Upper lobe of left lung (tissue), 6 donors: ENCODE data around the gene FGFRL1. TPM values are rescaled to one million over a fixed set of nuclear protein-coding genes. Genes with fewer than 3 reads are reported as not detected.

Experiments
- ATAC-seq, 2 donors: fragments of 200-7000 bp; cut with Tn5 transposase; one replicate each; pipeline ENCODE4 v1.9.1; 2022; ENCODE audit warnings: mild to moderate bottlenecking in 2 of 2, moderate library complexity in 2 of 2; ENCODE audit not compliant: low FRiP score in 2 of 2
- DNase-seq, 2 donors: peaks; one replicate each; pipeline ENCODE4 v3.0.0-alpha.2; 2019 to 2020
- H3K27ac ChIP-seq, 4 donors: fragments of 200-600 bp; sonication (generic); one replicate each; pipeline ENCODE4 v1.5.1; 2016 to 2019
- H3K27me3 ChIP-seq, 4 donors: fragments of 200-600 bp; sonication (generic); one replicate each; pipeline ENCODE4 v1.5.1; 2017 to 2019
- H3K36me3 ChIP-seq, 4 donors: fragments of 200-600 bp; sonication (generic); one replicate each; pipeline ENCODE4 v1.5.1; 2016 to 2019
- H3K4me1 ChIP-seq, 4 donors: fragments of 200-600 bp; sonication (generic); one replicate each; pipeline ENCODE4 v1.5.1; 2018 to 2019
- H3K4me3 ChIP-seq, 4 donors: fragments of 200-600 bp; sonication (generic); one replicate each; pipeline ENCODE4 v1.5.1; 2017 to 2019; ENCODE audit warnings: mild to moderate bottlenecking in 2 of 4, moderate library complexity in 1 of 4
- H3K9me3 ChIP-seq, 4 donors: fragments of 200-600 bp; sonication (generic); one replicate each; pipeline ENCODE4 v1.5.1; 2018 to 2019
- EP300 ChIP-seq, 4 donors: sonication (generic); formaldehyde crosslinking; IDR thresholded peaks; one replicate each; pipeline ENCODE4 v1.5.1; 2017; ENCODE audit warnings: antibody characterized with exemption in 4 of 4, control low read depth in 2 of 4
- POLR2A ChIP-seq, 4 donors: fragments of 450-650 bp; IDR thresholded peaks; one replicate each; pipeline ENCODE4 v1.5.1; 2016 to 2017; ENCODE audit warnings: antibody characterized with exemption in 4 of 4, mild to moderate bottlenecking in 2 of 4
- POLR2AphosphoS5 ChIP-seq, 2 donors: sonication (generic); formaldehyde crosslinking; IDR thresholded peaks; one replicate each; pipeline ENCODE4 v1.5.1; 2017; ENCODE audit warnings: antibody characterized with exemption in 2 of 2
- WGBS, 2 donors: methylation state at CpG; one replicate each; pipeline ENCODE4 v1.1.5; 2017 to 2018; 5-methylcytosine and 5-hydroxymethylcytosine counted together
- total RNA-seq, 6 donors: library from RNA; depleted of rRNA in 4 of 6; stranded (reverse); fragments of >200 nt in 4 of 6; gene quantifications; one replicate each; pipeline versions ENCODE4 v1.1.0 to v1.2.1, GENCODE V29; 2016 to 2021
- TF ChIP-seq, protein P1 (sequence below), 6 experiments: fragments of 450-650 bp in 4 of 6; fragments of 200-600 bp in 2 of 6; sonication (generic) in 2 of 6; IDR thresholded peaks; one replicate each; pipeline ENCODE4 v1.5.1; 2016 to 2019; ENCODE audit warnings: antibody characterized with exemption in 6 of 6
- donor health status: DM: no; HTN: no; CAD: no; lungs with moderate emphysema.
- donor health status: DM: no; HTN: yes; CAD: no; lungs with severe emphysema.

Gene FGFRL1, protein sequence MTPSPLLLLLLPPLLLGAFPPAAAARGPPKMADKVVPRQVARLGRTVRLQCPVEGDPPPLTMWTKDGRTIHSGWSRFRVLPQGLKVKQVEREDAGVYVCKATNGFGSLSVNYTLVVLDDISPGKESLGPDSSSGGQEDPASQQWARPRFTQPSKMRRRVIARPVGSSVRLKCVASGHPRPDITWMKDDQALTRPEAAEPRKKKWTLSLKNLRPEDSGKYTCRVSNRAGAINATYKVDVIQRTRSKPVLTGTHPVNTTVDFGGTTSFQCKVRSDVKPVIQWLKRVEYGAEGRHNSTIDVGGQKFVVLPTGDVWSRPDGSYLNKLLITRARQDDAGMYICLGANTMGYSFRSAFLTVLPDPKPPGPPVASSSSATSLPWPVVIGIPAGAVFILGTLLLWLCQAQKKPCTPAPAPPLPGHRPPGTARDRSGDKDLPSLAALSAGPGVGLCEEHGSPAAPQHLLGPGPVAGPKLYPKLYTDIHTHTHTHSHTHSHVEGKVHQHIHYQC
- total RNA-seq, result 10 to 100 TPM; 21.0 to 32.4 (median 25.6) TPM

DNA sequence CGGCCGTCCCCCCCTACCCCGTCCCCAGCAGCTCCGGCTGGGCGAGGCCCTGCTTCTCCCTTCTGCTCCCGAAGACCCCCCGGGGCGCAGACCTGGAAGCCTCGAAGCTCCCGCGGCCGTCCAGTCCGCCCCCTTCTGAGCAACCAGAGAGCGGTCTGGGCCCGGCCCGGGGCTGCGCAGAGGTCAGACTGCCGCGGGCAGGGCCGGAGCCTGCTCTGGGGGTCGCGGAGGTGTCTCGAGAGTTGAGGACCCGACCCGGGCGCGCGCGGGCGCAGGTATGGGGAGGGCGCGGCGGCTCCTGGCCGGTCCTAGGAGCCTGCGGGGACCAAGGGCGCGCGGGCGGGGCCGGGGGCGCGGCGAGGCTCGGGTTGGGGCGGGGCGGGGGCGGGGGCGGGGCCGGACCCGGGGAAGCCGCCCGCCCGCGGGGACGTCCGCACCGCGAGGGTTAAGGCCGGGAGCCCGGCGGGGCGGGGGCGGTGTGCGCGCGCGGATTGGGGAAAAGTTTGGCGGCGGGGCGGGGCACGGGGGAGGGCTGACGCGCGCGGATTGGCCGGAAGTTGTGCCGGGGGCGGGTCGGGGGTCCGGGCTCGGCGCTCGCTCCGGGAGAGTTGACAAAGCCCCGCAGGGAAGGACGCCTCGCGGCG, at the start of gene FGFRL1:
FGFRL1 (plus strand) TSS at position 605 of the 644 bp plus-strand sequence. CDS start 860 bp downstream, outside the sequence.
- no peak for TF ChIP-seq EP300 (IDR thresholded peaks at IDR 0.05)
- TF ChIP-seq, protein P1, sequence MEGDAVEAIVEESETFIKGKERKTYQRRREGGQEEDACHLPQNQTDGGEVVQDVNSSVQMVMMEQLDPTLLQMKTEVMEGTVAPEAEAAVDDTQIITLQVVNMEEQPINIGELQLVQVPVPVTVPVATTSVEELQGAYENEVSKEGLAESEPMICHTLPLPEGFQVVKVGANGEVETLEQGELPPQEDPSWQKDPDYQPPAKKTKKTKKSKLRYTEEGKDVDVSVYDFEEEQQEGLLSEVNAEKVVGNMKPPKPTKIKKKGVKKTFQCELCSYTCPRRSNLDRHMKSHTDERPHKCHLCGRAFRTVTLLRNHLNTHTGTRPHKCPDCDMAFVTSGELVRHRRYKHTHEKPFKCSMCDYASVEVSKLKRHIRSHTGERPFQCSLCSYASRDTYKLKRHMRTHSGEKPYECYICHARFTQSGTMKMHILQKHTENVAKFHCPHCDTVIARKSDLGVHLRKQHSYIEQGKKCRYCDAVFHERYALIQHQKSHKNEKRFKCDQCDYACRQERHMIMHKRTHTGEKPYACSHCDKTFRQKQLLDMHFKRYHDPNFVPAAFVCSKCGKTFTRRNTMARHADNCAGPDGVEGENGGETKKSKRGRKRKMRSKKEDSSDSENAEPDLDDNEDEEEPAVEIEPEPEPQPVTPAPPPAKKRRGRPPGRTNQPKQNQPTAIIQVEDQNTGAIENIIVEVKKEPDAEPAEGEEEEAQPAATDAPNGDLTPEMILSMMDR (IDR thresholded peaks at IDR 0.05), result no peak
- peak in 1 of 2 donors; percentile 7 for TF ChIP-seq POLR2AphosphoS5 (IDR thresholded peaks at IDR 0.05)
- TF ChIP-seq POLR2A (IDR thresholded peaks at IDR 0.05), result peak in 2 of 4 donors; percentile 22 to 27
- 0% methylated on average over 7 of the region's 89 CpGs; no CpG with 5 or more reads in 1 of the 2 donors for WGBS, 2 donors
- DNase-seq, result peak; percentile 89 to 99
- H3K27ac ChIP-seq, result peak within 1 kb of the TSS; percentile 66 to 79 (median 74)
- no peaks in the 10 kb centered on the region for H3K9me3 ChIP-seq
- peaks cover 0 to 6% (median 2%) of the 10 kb centered on the region in 4 donors for H3K27me3 ChIP-seq
- peaks cover 26 to 43% (median 30%) of the 10 kb centered on the region in 4 donors for H3K4me1 ChIP-seq
- no peaks in the 10 kb centered on the region for H3K36me3 ChIP-seq
- ATAC-seq, result peak; percentile 76 to 81
- peak within 1 kb of the TSS; percentile 47 to 91 (median 70) for H3K4me3 ChIP-seq

DNA sequence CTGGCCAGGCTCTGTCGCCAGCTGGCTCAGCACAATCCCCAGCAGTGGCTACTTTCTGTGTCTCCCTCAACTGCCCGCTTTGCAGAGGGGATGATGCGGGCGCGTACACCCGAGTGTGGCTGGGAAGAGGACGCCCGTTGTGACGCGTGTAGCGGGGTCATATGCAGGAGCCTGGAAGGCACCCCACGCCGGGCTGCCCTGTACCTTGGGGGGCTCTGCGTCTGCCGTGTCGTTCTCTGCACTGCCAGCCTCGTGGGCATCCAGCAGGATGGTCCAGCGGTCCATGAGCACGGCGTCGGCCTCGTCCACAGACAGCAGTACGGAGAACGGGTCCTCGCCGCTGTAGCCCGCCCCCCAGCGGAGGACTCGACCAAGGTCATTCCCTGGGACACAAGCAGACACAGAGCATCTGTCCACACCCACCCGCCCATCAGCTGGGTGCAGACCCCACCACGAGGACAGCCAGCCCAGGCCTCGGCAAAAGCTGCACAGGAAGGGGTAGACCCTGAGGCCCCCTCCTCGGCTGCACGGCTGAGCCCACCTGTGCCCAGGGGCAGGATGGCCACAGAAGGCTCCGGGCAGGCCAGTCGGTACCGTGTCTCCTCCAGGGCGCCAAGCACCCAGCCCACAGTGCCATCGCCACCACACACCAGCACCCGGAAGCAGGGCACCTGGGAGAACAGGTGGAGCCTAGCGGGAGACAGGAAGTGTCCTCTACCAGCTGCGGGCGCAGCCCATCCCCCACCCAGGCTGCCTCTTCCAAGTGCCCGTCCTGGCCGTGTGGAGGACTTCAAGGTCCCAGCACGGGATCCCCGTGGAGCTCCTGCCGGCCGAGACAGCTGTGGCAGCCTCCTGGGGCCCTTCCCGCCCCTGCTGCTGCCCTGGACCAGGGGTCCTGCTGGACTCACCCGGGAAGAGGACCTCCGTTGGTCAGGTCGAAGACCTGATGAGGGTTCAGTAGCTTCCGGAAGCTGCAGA, 48.9 kb upstream of the FGFRL1 start:
- peaks cover 0 to 84% (median 56%) of the 10 kb centered on the region in 4 donors for H3K36me3 ChIP-seq
- TF ChIP-seq POLR2AphosphoS5 (IDR thresholded peaks at IDR 0.05), result no peak
- TF ChIP-seq POLR2A (IDR thresholded peaks at IDR 0.05), result no peak
- TF ChIP-seq, protein P1 (IDR thresholded peaks at IDR 0.05), result no peak
- TF ChIP-seq EP300 (IDR thresholded peaks at IDR 0.05), result no peak
- peaks cover 0 to 2% (median 0%) of the 10 kb centered on the region in 4 donors for H3K4me1 ChIP-seq
- no peak overlapping the region for H3K27ac ChIP-seq
- H3K4me3 ChIP-seq, result no peak overlapping the region
- peak in 1 of 2 donors; percentile 81 for DNase-seq
- no peak for ATAC-seq
- peaks cover 0 to 2% (median 0%) of the 10 kb centered on the region in 4 donors for H3K27me3 ChIP-seq
- 94 to 95% methylated on average over 22 to 54 of the region's 54 CpGs for WGBS, 2 donors
- H3K9me3 ChIP-seq, result no peaks in the 10 kb centered on the region

DNA sequence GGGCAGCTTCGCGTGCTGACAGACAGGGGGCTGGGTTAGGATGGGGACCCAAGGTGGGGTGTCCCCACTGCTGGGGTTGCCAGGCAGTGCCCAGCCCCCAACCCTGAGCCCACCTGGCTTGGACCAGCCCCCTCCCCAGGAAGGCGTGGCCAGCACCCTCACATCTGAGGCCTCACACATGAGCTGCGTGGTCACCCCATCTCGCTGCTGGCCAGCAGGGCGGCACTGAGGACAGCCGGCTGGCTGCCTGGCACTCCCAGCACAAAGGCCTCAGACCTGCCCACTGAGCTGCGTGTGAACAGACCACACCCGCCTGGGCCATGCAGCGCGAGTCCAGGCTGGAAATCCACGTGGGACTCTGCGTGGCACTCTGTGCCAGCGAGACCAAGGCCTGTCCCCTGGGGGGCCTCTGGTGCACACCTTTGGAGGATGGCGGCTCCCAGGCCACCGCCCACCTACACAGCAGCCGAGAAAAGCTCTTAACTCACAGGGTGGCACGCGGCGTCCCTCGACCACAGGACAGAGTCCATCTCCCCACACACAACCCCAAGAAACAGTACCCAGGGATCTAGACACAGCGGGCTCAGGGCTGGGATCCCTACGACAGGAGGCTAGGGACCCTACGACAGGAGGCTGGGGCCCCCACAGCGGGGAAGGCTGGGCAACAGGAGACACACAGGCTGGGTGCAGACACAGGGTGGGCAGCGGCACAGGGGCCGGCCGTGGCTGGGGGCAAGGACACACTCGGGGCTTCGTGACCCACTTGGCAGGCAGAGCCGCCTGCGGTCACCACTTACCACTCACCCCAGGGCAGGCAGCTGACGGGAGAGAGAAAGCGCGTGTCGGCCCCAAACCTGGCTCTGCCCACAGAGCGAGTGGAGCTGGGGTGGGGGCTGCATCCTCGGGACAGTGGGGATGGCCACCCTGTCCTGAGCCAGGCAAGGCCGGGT, 47.9 kb upstream of the FGFRL1 start:
- ATAC-seq (no peak), DNase-seq (peak in 1 of 2 donors; percentile 81)
- peaks cover 0 to 6% (median 1%) of the 10 kb centered on the region in 4 donors for H3K27me3 ChIP-seq
- H3K4me3 ChIP-seq, result no peak overlapping the region
- WGBS, 2 donors, result 97 to 98% methylated on average over 16 to 31 of the region's 39 CpGs
- peaks cover 0 to 76% (median 48%) of the 10 kb centered on the region in 4 donors for H3K36me3 ChIP-seq
- no peaks in the 10 kb centered on the region for H3K9me3 ChIP-seq
- no peak for TF ChIP-seq POLR2AphosphoS5 (IDR thresholded peaks at IDR 0.05)
- peaks cover 0 to 13% (median 4%) of the 10 kb centered on the region in 4 donors for H3K4me1 ChIP-seq
- H3K27ac ChIP-seq, result no peak overlapping the region

DNA sequence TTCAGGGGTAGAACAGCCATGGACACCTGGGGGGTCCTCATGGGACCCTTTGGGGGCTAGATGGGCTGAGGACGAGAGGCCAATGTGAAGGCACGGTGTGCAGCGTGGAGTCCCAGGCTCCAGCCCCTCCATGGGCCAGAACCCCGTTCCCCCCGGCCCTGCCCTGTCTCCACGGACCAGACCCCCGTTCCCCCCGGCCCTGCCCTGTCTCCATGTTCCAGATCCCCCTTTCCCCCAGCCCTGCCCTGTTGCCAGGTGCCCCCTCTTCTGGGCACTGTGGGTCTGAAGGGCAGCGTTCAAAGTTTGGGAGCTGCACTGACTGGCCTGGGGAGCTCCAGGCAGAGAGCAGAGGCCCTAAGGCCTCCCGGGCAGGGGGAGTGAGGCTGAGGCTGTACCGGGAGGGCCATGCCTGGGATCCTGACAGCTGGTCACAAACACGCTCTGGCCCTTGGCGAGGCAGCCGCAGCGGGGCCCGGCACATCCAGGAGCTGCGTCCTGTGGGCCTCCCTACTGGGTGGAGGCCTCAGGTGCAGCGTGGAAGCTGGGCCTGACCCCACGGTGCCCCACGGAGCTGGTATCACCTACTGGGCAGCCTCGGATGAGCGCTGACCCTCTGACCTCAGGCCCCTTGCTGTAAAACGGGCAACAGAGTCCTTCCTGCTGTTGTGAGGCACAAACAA, 46.9 kb upstream of the FGFRL1 start:
- Histone ChIP-seq H3K9me3 (no peaks in the 10 kb centered on the region), H3K4me3 (no peak overlapping the region), H3K36me3 (peaks cover 0 to 69% (median 44%) of the 10 kb centered on the region in 4 donors), H3K27ac (no peak overlapping the region), H3K4me1 (peaks cover 0 to 16% (median 4%) of the 10 kb centered on the region in 4 donors), H3K27me3 (peaks cover 0 to 6% (median 2%) of the 10 kb centered on the region in 4 donors)
- ATAC-seq (no peak), DNase-seq (peak in 1 of 2 donors; percentile 78)
- 95 to 100% methylated on average over 2 to 21 of the region's 23 CpGs for WGBS, 2 donors
- TF ChIP-seq POLR2A (IDR thresholded peaks at IDR 0.05) (no peak), EP300 (IDR thresholded peaks at IDR 0.05) (no peak), POLR2AphosphoS5 (IDR thresholded peaks at IDR 0.05) (no peak)
- TF ChIP-seq, protein P1 (IDR thresholded peaks at IDR 0.05), result no peak
